T follicular helper cell (primary cell): Measurements from ENCODE around the gene SNTG2.

Experiments
- DNase-seq: peaks from one replicate; pipeline ENCODE4 v3.0.0-alpha.2; 2020; ENCODE audit warnings: low read depth

SNTG2 gene

DNA sequence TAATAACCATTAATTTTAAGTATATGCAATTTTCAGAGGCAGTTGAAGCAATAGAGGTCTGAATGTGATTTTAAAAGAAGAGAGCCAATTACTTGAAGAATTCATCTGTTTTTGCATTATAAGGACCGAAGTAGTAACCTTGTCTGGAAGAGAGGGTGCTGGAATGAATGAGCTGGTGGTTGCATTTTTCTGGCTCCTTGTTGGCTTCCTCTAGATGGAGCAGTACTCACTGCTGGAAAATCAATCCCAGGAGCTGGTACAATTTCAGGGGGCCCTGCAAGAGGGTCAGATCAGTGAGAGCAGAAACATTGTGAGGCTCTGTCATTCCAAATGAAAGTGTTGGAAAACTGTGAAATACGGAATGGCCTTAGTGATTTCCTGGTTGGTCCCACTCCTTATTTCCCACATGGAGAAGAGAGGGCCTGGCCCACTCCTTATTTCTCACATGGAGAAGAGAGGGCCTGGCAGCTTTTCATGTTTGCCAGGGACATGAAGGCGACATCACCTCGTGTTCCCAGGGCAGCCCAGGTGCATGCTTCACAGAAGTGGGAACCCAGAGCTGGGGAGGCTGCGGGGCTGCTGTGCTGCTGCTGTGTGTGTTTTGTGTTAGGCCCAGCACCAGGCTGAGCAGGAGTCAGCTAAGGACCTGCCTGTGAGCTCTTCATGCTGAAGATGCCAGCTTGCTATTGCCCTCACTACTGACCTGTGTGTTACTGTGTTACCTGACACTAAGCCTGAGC is 197.4 kb downstream of the SNTG2 start:
- no peak for DNase-seq

- DNase-seq, result no peak
Observed at GRCh38 chr2:1150724-1151511, 200.3 kb downstream of the SNTG2 start.

DNA sequence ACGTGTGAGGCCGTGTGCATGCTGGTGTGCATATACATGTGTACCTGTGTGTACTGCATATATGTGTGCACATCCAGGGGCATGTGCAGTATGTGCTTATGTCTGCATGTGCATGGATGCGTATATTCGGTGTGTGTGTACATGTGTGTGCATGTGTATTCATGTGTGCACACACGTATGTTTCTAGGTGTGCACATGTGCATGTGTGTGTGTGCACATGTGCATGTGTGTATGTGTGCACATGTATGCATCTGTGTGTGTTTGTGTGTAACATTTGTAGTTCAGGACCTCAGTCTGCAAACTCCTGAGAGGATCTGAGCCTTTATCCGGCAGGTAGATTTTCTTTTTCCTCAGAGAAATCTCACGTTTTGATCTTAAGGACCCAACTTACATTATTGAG is 201.7 kb downstream of the SNTG2 start:
- no peak for DNase-seq

DNA sequence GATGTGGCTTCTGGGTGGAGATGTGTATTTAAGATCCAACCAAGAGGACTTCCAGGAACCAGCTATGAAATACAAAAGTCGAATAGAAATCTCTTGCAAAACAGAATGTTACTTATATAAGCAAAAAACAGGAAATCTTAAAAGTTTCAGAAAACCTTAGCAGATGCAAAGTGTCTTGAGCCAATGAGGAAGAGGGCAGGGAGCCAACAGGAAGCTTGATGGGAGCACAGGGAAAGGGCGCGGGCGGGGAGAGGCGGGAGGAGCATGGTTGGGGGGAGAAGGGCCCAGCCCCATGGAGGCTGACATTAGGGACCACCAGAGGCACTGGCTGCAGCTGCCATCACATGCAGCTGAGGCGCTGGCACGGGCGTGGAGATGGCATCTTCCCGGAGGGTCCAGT is 203.3 kb downstream of the SNTG2 start:
- DNase-seq, result no peak

- DNase-seq, result no peak
Observed at GRCh38 chr2:1154710-1155594, 204.3 kb downstream of the SNTG2 start.

GRCh38 chr2:1156059-1156458 is 205.4 kb downstream of the SNTG2 start:
- no peak for DNase-seq

DNA sequence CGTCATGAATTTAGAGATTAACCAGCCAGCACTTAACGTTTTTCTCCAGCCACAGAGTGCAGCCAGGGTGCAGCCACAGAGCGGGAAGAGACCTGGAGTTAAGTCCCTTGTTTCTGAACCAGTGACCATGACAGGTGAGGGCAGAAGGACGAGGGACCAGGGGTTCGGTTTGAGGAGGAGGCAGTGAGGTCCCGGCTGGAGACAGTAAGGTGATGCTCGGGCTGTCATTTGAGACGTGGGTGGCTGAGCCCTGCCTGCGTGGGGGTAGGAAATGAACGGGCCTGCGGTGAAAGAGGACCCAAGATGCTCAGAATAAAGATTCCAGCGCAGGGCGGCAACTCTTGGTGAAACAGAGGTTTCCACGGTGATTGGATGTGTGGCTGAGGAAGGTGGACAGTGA is 205.9 kb downstream of the SNTG2 start:
- DNase-seq, result no peak

DNA sequence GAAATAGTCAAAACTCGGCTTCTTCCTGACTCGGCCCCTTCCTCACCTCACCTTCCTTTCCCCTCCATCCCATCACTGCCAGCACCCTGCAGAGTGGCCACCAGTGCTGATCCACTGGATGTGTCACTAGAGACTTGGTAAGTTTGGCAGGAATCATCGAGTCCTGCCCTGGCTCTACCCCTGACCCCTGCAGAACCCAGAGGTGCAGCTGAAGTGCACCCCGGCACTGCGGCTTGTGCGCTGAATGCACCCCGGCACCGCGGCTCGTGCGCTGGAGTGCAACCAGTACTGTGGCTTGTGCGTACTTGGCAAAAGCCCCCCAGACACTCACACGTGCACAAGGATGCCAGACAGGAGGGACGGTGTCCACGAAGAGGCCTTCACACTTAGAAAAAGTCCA is 206.5 kb downstream of the SNTG2 start:
- DNase-seq, result no peak

- DNase-seq, result no peak
Observed at GRCh38 chr2:1159013-1159412, 208.4 kb downstream of the SNTG2 start.

DNA sequence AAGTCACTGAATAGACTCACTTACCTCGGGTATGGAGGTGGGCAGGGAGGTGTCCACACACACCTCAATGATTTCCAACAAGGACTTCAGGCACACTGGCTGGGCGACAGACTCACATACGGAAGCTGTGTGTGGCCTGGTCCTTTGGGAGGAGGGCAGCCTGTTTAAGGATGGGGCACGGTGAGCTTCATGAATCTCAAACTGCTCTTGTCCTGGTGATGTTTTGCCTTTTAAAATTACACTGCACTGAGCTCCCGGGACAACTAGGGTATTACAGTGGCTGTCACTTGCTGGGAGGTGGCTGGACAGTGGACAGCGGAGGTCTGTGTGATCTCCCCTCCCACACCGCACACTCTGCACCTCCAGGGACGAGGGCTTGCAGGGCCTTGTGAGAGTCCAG is 211.6 kb downstream of the SNTG2 start:
- DNase-seq, result no peak

DNA sequence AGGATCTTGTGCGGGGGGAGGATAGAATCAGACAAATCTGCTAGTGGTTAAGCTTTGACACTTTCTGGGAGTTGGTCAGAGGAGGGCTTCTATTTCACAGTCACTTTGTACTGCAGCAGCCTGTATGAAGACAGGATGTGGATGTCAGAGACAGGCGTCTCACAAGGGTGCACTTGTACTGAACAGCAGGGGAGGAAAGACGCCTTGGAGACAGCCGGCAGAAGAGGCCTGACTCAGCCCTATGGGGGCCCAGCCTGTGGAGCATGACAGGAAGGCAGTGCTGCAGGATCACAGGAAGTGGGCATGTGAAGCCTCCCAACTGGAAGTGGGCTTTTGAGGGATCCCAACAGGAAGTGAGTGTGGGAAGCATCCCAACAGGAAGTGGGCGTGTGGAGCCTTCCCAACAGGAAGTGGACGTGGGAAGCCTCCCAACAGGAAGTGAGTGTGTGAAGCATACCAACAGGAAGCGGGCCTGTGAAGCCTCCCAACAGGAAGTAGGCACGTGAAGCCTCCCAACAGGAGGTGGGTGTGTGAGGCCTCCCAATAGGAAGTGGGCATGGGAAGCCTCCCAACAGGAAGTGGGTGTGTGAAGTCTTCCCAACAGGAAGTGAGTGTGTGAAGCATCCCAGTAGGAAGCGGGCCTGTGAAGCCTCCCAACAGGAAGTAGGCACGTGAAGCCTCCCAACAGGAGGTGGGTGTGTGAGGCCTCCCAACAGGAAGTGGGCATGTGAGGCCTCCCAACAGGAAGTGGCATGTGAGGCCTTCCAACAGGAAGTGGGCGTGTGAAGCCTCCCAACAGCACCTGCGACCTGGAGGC is 212.3 kb downstream of the SNTG2 start:
- DNase-seq, result peak; percentile 6

GRCh38 chr2:1166976-1167375 is 216.3 kb downstream of the SNTG2 start:
- no peak for DNase-seq

DNA sequence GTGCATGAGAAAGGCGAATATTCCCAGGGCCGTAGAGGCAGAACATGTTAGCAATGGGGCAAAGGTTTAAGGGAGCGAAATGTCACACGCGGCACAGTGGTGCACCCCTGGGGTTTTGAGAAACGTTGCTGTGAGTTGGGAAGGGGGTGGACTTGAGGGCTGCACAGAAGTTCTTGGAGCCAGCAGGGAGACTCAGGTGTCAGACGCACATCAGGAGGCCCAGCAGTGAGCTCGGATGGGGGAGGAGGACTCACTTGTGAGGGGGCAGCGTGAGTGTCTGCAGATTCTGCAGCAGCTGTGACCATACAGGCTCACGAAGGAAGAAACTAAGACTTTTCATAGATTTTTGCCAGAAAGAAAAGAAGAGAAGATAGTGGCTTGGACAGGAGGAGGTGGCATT is 218.2 kb downstream of the SNTG2 start:
- no peak for DNase-seq

DNA sequence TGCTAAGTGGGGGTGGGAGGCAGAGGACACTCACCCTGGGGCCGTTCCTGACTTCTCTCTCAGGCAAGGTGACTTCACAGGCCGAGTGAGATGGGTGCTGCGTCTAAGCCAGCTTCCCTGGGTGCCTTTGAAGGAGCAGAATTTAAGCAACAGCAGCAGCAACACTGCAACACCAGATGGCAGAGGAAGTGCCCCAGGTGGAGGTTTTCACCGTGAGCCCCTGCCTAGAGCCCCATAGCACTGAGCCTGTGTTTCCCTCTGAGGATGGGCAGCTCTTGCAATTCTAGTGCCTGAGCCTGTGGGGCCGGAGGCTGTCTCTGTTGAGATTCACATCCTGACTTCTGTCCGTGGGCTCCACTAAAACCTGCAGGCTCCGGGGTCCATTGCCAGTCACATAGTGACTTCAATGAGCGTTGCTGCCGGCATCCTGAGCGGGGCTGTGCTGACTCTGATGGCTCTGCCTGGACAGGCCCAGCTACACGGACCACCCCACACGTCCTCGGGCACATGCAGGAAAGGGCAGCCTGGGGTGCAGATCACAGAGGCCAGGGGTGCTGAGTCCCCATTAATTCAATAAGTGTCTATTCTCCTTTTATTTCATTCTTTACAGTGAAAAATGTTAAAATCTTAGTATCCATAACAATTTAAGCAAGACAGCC is 218.8 kb downstream of the SNTG2 start:
- DNase-seq, result no peak

GRCh38 chr2:1170241-1170640 is 219.6 kb downstream of the SNTG2 start:
- DNase-seq, result no peak

DNA sequence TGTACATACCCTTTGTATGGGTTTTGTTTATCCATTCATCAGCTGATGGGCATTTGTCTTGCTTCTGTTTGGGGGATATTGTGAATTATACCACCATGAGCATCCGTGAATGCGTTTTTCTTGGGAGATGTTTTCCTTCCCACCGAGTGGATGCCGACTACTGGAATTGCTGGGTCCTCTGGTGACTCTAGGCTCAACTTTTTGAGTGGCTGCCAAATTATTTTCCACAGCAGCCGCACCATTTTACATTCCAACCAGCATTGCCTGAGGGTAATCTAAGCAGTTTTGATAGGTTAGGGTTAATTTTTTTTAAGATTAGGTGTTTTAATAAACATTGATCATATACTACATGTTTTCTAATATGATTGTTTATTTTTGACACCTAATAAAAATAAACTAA is 220.1 kb downstream of the SNTG2 start:
- DNase-seq, result no peak

GRCh38 chr2:1173528-1173927 is 222.9 kb downstream of the SNTG2 start:
- no peak for DNase-seq

- no peak for DNase-seq
Observed at GRCh38 chr2:1181893-1182292, 231.2 kb downstream of the SNTG2 start.

- DNase-seq, result no peak
Observed at GRCh38 chr2:1183300-1183699, 232.7 kb downstream of the SNTG2 start.

- DNase-seq, result no peak
Observed at GRCh38 chr2:1186421-1186820, 235.8 kb downstream of the SNTG2 start.

GRCh38 chr2:1187189-1187588 is 236.5 kb downstream of the SNTG2 start:
- no peak for DNase-seq
